Islet precursor cell (in vitro differentiated cells): Measurements from ENCODE around the gene CLK2.
"Not testable (repeated sequence)": the region's sequence is repeated elsewhere in the genome, so short reads cannot be mapped to it uniquely, and the experiment has no call there.

Experiments
- DNase-seq: peaks from one replicate; pipeline ENCODE4 v3.0.0-alpha.2; 2018

Gene CLK2

GRCh38 chr1:155263067-155263466, 10.2 kb downstream of the CLK2 start:
- no peak for DNase-seq

GRCh38 chr1:155261852-155262673, 11.2 kb downstream of the CLK2 start, which contains the start of gene SCAMP3:
SCAMP3 (minus strand) TSS chr1:155262360; CDS start chr1:155262151, 209 bp downstream.
- DNase-seq, result peak; percentile 99

GRCh38 chr1:155261493-155261851, 11.8 kb downstream of the CLK2 start:
- no peak for DNase-seq

DNA sequence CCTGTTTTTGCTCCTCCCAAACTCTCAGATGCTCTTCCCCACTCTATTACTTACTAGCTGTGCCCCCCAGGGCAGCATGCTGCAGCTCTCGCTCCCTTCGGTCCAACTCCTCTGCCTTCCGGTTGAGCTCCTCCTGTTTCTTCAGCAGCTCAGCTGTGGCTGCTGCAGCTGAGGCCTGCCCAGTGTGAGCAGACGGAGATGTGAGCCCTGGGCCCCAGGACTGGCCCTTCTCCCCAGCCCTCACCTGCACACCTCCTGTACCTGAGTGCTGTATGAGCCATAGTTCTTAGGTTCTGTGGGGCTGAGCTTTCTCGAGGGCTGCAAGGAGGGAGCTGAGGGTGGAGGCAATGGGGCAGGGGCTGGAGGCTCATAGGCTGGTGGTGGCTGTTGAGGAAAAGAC, 13.0 kb downstream of the CLK2 start:
- no peak for DNase-seq

GRCh38 chr1:155256058-155256852, 17.0 kb downstream of the CLK2 start:
- no peak for DNase-seq

- peak; percentile 93 for DNase-seq
Measured at GRCh38 chr1:155255243-155256007, 17.9 kb downstream of the CLK2 start, which contains the start of gene ENTREP3. ENTREP3 (minus strand) TSS chr1:155255483; CDS start chr1:155254877, 606 bp downstream.

- no peak for DNase-seq
Measured at GRCh38 chr1:155254714-155255242, 18.5 kb downstream of the CLK2 start.

GRCh38 chr1:155254228-155254713, 19.0 kb downstream of the CLK2 start:
- no peak for DNase-seq

DNA sequence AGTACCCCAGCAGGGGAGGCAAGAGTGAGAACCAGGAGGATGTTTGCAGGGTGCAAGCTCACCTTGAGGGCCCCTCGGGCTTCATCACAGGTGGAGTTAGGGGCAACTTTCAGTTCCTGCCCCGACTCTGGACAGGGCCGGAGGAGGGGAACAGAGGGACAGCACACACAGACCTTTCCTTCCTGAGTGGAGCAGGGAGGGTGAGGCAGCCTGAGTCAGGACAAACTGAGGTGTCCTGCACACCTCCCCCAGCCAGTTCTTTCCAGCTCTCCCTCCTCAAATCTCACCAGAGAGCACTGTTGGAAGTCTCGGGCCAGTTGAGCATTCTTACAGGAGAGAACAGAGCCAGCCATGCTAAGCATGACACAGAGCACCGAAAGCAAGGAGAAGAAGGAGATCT, 19.5 kb downstream of the CLK2 start:
- DNase-seq, result no peak

DNA sequence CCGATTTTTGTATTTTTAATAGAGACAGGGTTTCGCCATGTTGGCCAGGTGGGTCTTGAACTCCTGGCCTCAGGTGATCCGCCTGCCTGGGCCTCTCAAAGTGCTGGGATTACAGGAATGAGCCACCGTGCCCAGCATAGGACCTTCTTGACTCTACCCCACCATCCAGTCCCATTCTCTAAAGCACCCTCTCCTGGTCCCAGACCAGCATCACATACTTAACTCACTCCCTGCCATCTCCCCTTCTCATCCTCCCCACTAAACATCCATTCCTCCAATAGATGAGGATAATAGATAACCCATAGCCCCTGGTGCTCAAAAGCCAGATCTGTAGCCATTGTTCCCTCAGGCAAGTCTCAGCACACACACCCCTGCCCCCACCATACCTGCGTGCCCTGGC, 20.1 kb downstream of the CLK2 start:
- DNase-seq, result no peak

DNA sequence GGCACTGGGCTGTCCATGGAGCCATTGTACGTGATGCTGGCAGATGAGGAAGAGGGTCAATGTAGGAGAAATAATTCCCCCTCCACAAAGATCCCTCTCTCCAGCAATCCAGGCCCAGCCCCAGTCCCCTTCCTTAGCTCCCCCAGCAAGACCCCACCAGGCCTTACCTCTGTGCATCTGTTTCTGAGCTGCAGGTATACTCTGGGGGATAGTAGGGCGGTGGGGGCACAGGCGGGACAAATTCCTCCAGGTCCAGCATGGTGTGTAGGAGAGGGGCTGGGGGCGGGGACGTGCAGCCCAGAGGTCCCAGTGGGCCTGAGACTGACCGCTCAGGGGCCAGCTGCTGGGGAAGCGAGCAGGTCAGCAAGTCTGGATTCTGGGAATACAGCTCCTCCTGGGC, 21.7 kb downstream of the CLK2 start:
- DNase-seq, result no peak

DNA sequence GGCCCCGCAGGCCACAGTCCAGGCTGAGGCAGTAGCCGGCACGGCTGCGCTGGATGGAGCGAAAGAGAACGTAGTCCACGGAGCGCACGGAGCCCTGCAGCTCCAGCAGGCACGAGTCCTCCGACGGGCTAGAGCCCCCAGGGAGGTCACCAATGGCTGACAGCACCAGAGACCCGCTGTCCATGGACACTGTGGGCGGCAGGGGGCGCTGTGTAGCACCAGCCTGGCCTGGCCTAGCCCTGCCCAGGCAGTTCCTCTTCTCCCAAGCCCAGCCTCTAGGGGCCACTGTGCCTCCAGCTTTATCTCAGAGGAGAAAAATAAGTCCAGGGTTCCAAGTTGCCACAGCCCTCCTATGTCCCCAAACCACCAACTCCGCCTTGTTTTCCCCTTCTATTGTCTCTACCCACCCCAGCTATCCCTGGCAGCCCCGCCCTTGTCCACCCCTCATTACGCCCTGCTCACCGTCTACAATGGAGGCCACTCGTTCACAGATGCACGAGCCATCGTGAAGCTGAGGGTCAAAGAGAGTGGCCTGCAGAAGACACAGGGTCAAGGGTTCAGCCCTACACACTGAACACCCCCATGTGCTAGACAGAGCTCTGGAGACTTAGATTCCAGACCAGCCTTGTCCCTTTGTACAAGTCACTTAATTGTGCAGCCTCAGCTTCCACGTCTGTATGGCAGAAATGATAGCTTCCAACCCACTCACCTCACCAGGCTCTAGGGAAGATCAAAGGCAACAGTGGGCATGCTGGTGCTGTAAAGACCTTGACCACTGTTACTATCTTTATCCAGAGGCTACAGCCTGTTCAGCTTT, 22.5 kb downstream of the CLK2 start:
- DNase-seq, result peak; percentile 98

DNA sequence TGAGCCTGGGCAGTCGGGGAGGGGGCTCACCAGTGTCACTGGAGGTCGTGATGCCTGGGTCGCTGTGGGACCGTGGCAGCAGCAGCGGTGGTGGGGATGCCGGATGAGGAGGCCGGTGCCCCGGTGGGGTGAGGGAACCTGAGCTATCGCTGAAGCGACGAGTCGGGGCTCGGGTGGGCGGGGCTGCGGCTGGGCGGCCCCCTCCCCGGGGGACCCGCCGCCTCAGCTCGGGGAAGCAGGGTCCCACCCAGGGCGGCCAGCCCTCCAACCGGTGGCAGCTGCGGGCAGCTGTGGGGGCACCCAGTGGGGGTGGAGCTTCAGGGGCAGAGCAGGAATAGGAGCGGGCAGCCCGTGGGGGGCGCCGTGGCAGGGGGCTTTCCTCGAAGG, 23.1 kb downstream of the CLK2 start:
- no peak for DNase-seq

DNA sequence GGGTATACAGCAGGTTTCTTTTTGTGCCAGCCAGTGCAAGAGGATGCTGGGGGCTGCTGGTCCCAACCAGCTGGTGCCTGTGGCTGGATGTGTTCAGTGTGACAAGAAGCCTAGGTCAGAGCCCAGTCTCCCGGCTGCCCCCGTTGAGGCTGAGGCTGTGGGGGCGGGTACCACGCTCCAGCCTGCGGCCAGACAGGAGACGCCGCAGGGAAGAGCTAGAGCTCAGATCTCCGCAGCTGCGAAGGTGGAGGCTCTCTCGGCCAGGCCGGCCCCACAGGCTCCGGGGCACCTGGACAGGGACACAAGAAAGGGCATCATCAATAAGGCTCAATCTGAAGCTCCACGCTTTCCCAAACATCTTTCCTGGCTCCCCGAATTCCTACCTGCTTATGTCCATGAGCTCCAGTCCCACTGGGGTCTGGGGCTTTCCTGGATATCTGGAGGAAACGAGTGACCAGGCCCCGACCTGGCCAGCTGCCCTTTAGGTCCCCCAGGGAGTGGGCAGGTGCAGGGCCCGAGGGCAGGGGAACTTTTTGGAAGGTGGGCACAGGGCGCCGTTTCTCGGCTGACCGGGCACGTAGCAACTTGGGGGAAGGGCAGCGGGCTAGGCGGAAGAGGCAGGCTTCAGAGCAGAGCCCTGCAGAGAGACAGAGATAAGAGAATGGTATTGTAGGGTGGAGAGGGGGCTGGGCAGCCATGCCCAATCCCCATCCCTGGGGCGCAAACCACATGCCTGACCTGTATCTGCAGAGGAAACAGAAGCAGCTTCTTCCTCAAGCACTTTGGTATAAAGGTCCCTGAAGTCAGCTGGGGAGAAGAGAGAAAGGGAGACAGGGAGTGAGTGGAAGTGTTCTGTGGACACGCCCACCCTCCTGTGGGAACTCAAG, 25.4 kb downstream of the CLK2 start:
- no peak for DNase-seq

DNA sequence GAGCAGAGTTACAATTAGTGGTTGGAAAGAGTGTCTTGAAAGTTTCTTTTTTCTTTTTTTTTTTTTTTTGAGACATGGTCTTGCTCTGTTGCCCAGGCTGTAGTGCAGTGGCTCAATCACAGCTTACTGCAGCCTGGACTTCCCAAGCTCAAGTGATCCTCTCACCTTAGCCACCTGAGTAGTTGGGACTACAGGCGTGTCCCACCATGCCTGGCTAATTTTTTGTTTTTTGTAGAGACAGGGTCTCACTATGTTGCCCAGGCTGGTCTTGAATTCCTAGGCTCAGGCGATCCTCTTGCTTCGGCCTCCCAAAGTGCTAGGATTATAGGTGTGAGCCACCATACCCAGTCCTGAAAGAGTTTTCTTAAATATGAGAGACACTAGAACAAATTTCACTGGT, 26.5 kb downstream of the CLK2 start:
- DNase-seq, result not testable (repeated sequence)

- no peak for DNase-seq
Measured at GRCh38 chr1:155245163-155245524, 28.2 kb downstream of the CLK2 start.

DNA sequence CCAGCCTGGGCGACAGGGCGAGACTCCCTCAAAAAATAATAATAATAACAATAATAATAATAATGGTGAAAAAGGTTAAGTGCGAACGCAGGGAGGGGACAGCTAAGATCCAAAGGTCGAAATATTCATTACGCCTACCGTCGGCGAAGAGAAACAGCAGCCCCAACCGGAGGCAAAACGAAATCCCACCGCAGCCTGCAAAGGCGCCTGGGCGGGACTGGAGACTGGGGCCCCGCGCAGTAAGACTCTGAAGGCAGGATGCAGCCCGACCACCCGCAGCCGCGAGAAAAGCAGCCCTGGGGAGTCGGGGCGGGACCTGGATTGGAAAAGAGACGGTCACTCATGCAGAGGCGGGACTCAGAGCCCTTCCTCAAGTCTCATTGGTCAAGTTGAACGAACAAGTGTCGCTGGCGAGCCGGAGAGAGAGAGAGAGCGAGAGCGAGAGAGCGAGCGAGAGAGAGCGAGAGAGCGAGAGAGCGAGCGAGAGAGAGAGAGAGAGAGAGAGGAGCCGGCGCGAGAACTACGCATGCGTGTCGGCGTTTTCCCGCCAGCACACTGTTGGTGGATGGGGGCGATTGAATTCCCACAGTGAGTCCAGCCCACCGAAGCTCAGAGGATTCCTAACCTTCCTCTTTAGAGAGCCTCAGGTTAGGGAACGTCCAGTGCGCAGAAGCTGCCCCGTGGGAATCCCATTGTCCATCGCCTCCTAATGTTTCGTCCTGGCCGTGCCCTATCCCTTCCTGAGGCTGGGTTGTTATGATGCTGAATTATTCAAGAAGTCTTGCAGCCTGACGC, 28.7 kb downstream of the CLK2 start:
- peak; percentile 100 for DNase-seq

DNA sequence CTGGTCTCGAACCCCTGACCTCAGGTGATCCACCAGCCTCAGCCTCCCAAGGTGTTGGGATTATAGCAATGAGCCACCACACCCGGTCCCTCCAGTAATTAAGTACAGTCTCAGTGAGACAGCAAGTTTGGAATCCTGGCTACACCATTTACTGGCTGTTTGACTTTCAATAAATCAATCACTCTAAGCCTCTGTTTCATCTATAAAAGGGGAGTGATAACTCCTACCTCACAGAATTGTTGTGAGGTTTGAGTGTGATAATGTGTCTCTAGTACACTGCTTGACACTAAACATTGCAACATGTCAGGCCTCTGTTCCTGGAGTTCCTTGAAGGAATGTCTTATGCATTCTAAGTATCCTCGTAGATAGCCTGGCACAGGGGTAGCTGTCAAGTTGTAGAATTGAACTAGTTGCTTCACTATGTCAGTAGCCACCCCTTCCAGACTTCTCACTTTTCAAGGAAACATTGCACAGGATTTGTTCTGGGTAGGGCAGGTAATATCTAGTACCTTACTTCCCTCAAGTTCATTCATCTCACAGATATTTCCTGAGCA, 30.4 kb downstream of the CLK2 start:
- DNase-seq, result no peak

GRCh38 chr1:155241841-155242264, 31.5 kb downstream of the CLK2 start:
- DNase-seq, result no peak
